Omental fat pad (tissue), 4 donors: ENCODE data around the gene TIGD7. TPM values are rescaled to one million over a fixed set of nuclear protein-coding genes. Genes with fewer than 3 reads are reported as not detected.

Experiments used
- ATAC-seq: fragments of 150-250 bp; one replicate; pipeline ENCODE4 v1.9.1; 2016; ENCODE audit warnings: mild to moderate bottlenecking, moderate library complexity; ENCODE audit not compliant: low FRiP score
- DNase-seq: peaks from one replicate; pipeline ENCODE4 v3.0.0-alpha.2; 2019; ENCODE audit warnings: low spot score
- total RNA-seq, 4 donors: library from RNA; depleted of rRNA; stranded (reverse); fragments of >200 nt; gene quantifications; one replicate each; pipeline ENCODE4 v1.1.0, GENCODE V29; 2016
- TF ChIP-seq, protein P1 (sequence below), 3 donors: fragments of 450-650 bp; IDR thresholded peaks; one replicate each; pipeline ENCODE4 v1.5.1; 2016 to 2017; ENCODE audit warnings: antibody characterized with exemption in 3 of 3, mild to moderate bottlenecking in 3 of 3, moderate library complexity in 2 of 3

The TIGD7 gene
- total RNA-seq, 4 donors from 2014 or later = 3.3 to 8.8 (median 5.3) TPM

DNA sequence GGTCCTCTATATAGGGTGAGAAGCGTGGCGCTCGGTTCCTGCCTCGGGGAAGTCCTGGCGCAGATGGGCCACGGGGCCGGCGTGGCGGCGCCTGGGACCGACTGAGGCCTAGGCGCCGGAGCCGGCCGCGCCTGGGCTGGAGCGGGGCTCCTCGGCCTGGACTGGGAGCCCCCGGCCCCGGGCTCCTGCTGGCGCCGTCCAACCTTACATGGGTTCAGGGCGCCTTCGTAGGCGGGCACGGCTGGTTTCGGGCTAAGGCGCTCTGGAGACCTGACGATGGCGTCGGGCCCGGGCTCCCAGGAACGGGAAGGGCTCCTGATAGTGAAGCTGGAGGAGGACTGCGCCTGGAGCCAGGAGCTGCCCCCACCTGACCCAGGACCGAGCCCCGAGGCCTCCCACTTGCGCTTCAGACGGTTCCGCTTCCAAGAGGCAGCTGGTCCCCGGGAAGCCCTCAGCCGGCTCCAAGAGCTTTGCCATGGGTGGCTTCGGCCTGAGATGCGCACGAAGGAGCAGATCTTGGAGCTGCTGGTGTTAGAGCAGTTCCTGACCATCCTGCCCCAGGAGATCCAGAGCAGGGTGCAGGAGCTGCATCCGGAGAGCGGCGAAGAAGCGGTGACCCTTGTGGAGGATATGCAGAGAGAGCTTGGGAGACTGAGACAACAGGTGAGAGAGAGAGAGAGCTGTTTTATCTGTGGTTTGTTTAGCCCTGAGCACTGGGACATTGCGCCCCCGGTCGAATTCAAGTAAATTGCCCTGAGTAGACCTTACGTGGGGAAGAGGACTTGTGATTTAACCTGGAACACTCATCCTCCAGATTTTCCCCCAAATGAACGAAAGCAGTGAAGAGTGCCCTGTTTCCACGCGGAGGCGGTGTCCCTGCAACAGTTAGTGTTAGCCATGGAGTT, 21.4 kb downstream of the TIGD7 start:
- TF ChIP-seq, protein P1, sequence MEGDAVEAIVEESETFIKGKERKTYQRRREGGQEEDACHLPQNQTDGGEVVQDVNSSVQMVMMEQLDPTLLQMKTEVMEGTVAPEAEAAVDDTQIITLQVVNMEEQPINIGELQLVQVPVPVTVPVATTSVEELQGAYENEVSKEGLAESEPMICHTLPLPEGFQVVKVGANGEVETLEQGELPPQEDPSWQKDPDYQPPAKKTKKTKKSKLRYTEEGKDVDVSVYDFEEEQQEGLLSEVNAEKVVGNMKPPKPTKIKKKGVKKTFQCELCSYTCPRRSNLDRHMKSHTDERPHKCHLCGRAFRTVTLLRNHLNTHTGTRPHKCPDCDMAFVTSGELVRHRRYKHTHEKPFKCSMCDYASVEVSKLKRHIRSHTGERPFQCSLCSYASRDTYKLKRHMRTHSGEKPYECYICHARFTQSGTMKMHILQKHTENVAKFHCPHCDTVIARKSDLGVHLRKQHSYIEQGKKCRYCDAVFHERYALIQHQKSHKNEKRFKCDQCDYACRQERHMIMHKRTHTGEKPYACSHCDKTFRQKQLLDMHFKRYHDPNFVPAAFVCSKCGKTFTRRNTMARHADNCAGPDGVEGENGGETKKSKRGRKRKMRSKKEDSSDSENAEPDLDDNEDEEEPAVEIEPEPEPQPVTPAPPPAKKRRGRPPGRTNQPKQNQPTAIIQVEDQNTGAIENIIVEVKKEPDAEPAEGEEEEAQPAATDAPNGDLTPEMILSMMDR (IDR thresholded peaks at IDR 0.05) = no peak
- DNase-seq (no peak), ATAC-seq (peak; percentile 32)

DNA sequence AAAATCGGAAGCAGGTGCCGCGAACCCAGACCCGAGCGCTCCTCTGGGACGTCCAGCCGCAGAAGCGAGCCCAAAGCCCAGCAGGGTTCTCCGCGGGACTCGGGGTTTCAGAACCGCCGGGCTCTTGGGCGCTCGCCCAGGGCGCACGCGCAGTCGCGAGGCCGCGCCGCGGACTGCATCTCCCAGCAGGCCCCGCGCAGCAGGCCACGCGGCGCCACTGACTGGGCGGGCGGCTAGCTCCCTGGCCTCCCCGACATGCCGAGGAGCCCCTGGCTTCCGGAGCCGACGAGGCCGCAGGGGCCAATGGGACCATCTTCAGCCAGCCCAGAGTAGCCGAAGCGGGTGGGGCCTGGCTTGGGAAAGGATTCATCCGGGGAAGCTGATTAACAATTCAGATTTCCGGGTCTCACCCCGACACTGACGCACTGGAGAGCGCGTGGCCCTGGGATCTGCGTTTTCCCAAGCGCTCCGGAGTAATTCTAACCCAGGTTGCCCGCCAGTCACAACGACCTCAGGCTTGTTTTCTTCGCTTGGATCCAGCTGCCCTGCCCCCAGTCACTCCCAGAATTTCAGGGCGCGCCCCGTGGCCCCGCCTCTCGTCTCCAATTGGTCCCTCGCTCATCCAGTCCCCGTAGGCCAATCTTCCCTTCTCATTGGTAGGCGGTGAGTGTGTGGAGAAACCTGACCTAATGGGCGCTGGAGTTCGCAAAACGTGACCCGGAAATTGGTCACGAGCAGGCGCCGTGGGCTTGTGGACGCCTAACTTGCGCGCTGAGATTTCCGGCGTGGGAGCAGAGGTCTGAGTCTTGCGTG, 22.3 kb downstream of the TIGD7 start, which contains the start of gene ZNF263:
Gene ZNF263, plus strand, starts transcription at position 762 of the 813 bp plus-strand sequence. CDS start 328 bp downstream, outside the sequence.
- ATAC-seq (peak; percentile 96), DNase-seq (peak; percentile 80)
- TF ChIP-seq, protein P1 (IDR thresholded peaks at IDR 0.05) = no peak

DNA sequence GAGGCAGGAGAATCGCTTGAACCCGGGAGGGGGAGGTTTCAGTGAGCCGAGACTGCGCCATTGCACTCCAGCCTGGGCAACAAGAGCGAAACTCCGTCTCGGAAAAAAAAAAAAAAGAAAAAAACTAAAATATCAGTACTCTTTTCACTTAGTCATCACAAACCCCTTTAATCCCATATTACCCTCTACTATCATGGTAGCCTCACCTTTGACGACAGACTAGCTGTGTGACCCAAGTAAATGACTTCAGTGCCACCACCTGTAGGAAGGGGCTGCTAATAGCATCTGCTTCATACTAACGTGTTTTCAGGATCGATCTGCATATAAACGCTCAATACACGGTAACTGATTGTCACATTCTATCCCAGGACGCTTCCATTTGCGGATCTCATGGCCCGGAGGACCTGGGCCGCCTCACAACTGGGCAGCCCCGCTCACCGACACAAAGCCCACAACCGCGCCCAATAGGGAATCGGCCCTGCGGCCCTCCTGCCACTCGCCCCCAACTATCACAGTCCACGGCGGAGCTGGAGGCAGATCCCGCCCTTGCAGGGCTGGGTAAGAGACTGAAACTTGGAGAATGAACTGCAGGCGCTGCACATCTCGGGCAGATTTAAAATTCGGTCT, 23.0 kb downstream of the TIGD7 start:
- DNase-seq (no peak), ATAC-seq (peak; percentile 19)
- TF ChIP-seq, protein P1 (IDR thresholded peaks at IDR 0.05) = no peak

DNA sequence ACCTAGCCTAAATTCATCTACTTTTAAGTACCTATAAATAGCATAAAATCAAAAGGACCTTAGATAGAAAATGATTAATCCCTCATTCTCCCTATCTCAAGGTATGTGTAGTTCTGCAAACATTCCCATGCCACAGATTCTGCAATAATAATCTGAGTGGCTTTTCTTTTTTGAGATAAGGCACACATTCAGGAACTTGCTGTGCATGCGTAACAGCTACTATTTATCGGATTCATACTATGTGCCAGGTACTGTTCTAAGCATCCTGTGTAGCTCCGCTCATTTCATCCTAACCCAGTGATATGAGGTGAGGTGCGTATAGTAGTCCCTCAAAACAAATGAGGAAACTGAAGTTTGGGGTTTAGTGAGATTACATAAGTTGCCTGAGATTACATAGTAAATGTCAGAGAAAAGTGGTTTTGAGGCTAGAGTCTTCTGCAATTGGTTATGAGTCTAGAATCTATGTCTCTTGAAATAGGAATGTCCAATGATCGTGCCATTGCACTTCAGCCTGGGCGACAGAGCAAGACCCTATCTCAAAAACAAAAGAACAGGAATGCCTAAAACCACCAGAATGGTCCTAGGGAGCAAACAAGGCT, 23.9 kb downstream of the TIGD7 start:
- TF ChIP-seq, protein P1 (IDR thresholded peaks at IDR 0.05) = no peak
- DNase-seq (no peak), ATAC-seq (no peak)

DNA sequence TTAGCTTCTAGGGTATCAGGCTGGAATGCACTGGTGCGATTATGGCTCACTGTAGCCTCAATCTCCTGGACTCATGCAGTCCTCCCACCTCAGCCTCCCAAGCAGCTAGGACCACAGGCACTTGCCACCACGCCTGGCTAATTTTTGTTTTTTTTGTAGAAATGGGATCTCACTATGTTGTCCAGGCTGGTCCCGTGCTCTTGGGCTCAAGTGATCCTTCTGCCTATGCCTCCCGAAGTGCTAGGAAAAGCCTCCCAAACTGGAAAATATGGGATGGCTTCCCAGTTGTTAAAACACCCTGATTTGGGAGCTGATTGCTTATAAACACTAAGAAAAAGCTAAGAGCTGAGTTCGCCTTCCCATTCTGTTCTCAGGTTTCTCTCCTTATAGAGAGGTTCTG, 28.6 kb downstream of the TIGD7 start:
- no peak for DNase-seq
- no peak for ATAC-seq
- TF ChIP-seq, protein P1 (IDR thresholded peaks at IDR 0.05) = no peak

DNA sequence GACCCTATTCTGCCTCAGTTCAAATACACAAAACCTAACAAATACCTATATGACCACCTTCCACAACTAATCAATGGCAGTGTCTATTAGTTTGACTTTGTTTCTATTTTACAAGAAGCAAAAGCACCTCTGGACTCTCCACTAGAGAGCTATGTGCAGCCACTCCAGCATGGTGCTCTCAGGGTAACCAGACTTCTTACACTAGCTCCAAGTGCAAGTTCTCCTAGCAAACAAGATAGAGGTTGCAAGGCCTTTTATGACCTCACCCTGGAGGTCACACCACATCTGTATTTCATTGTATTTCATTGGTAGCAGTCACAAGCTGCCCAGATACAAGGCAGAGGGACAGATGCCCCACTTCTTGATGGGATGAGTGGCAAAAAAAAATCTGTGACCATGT, 30.3 kb downstream of the TIGD7 start:
- DNase-seq (no peak), ATAC-seq (no peak)
- TF ChIP-seq, protein P1 (IDR thresholded peaks at IDR 0.05) = no peak
